ENCODE data around the gene STAM.

GRCh38 chr10:17660921-17661320 is 17.0 kb downstream of the STAM start:
- TF ChIP-seq CTCF (IDR thresholded peaks at IDR 0.05; ENCODE audit: low read length) (no peak), EZH2 (optimal IDR thresholded peaks at IDR 0.05; ENCODE audit: low read depth, low read length) (no peak)

Measured in MM.1S (cell line).